ENCODE results near the gene BDKRB1. TPM values are rescaled to one million over a fixed set of nuclear protein-coding genes. Genes with fewer than 3 reads are reported as not detected.

Gene BDKRB1
- total RNA-seq, 1 donor from 2014 or later, result not detected

GRCh38 chr14:96233661-96234060 is 22.3 kb upstream of the BDKRB1 start:
- no peaks in the 10 kb centered on the region for H3K4me1 ChIP-seq

GRCh38 chr14:96235426-96235825 is 20.6 kb upstream of the BDKRB1 start:
- Histone ChIP-seq H3K27me3 (no peaks in the 10 kb centered on the region), H3K27ac (no peak overlapping the region), H3K36me3 (no peaks in the 10 kb centered on the region), H3K9me3 (no peaks in the 10 kb centered on the region), H3K4me3 (no peak overlapping the region), H3K4me1 (no peaks in the 10 kb centered on the region)
- no peak for TF ChIP-seq CTCF (IDR thresholded peaks at IDR 0.05)
- no peak for DNase-seq (ENCODE audit: low spot score in 2 of 2)
- intact Hi-C loops (cut with DNase I), result no loop called here

More at GRCh38 chr14:96233661-96234060, 22.3 kb upstream of the BDKRB1 start:
- Histone ChIP-seq H3K4me3 (no peak overlapping the region), H3K27ac (no peak overlapping the region), H3K9me3 (no peaks in the 10 kb centered on the region), H3K36me3 (no peaks in the 10 kb centered on the region), H3K27me3 (no peaks in the 10 kb centered on the region)
- intact Hi-C loops (cut with DNase I), result no loop called here
- no peak for TF ChIP-seq CTCF (IDR thresholded peaks at IDR 0.05)
- no peak for DNase-seq (ENCODE audit: low spot score in 2 of 2)

- intact Hi-C loops (cut with DNase I), result no loop called here
These were observed 18.4 kb upstream of the BDKRB1 start for GRCh38 chr14:96237641-96238040.

GRCh38 chr14:96238676-96239265 is 17.2 kb upstream of the BDKRB1 start:
- Histone ChIP-seq H3K36me3 (no peaks in the 10 kb centered on the region), H3K4me1 (no peaks in the 10 kb centered on the region), H3K9me3 (no peaks in the 10 kb centered on the region), H3K4me3 (no peak overlapping the region), H3K27me3 (no peaks in the 10 kb centered on the region), H3K27ac (no peak overlapping the region)
- no peak for TF ChIP-seq CTCF (IDR thresholded peaks at IDR 0.05)
- intact Hi-C loops (cut with DNase I), result no loop called here
- no peak for DNase-seq (ENCODE audit: low spot score in 2 of 2)

More at GRCh38 chr14:96237641-96238040, 18.4 kb upstream of the BDKRB1 start:
- no peak for DNase-seq (ENCODE audit: low spot score in 2 of 2)
- Histone ChIP-seq H3K27ac (no peak overlapping the region), H3K4me3 (no peak overlapping the region), H3K27me3 (no peaks in the 10 kb centered on the region), H3K36me3 (no peaks in the 10 kb centered on the region), H3K4me1 (no peaks in the 10 kb centered on the region), H3K9me3 (no peaks in the 10 kb centered on the region)
- TF ChIP-seq CTCF (IDR thresholded peaks at IDR 0.05), result no peak

GRCh38 chr14:96239711-96240141 is 16.3 kb upstream of the BDKRB1 start:
- Histone ChIP-seq H3K36me3 (no peaks in the 10 kb centered on the region), H3K27ac (no peak overlapping the region), H3K4me3 (no peak overlapping the region), H3K9me3 (no peaks in the 10 kb centered on the region), H3K27me3 (no peaks in the 10 kb centered on the region), H3K4me1 (no peaks in the 10 kb centered on the region)
- TF ChIP-seq CTCF (IDR thresholded peaks at IDR 0.05), result no peak
- intact Hi-C loops (cut with DNase I), result no loop called here
- DNase-seq (ENCODE audit: low spot score in 2 of 2), result no peak

GRCh38 chr14:96240641-96241040 is 15.4 kb upstream of the BDKRB1 start:
- no peaks in the 10 kb centered on the region for H3K36me3 ChIP-seq
- H3K27ac ChIP-seq, result no peak overlapping the region
- no peak for DNase-seq (ENCODE audit: low spot score in 2 of 2)
- H3K27me3 ChIP-seq, result no peaks in the 10 kb centered on the region
- no peak for TF ChIP-seq CTCF (IDR thresholded peaks at IDR 0.05)
- intact Hi-C loops (cut with DNase I), result no loop called here
- no peaks in the 10 kb centered on the region for H3K4me1 ChIP-seq
- no peak overlapping the region for H3K4me3 ChIP-seq
- no peaks in the 10 kb centered on the region for H3K9me3 ChIP-seq

Data from ascending aorta (tissue), 2 donors.